ENCODE measurements around the gene HECW1.

DNA sequence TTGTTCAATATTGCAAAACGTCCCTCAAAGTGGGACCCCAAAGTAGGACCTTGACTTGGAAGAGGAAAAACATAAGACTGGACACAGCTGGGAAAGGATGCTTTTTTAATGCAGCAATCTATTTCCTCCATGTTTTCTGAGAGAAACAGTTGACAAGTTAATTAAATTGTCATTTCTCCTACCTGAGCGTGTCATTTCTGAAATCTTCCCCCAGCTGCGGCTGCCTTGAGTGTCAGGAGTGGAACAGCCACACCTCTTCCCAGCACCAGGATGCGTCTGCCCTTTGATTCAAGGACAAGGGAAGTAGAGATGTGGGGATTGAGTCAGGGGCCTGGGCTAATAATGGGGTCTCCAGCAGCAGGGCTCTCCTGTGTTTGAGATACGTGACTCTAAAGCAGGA is 171.3 kb downstream of the HECW1 start:
- no peak for TF ChIP-seq TAF1 (IDR thresholded peaks at IDR 0.05; ENCODE audit: borderline replicate concordance, insufficient read depth, low read length)
- no peak for TF ChIP-seq POLR2AphosphoS5 (IDR thresholded peaks at IDR 0.05; ENCODE audit: low read depth, low read length)
